ENCODE data around the gene NOS3.

Gene NOS3

DNA sequence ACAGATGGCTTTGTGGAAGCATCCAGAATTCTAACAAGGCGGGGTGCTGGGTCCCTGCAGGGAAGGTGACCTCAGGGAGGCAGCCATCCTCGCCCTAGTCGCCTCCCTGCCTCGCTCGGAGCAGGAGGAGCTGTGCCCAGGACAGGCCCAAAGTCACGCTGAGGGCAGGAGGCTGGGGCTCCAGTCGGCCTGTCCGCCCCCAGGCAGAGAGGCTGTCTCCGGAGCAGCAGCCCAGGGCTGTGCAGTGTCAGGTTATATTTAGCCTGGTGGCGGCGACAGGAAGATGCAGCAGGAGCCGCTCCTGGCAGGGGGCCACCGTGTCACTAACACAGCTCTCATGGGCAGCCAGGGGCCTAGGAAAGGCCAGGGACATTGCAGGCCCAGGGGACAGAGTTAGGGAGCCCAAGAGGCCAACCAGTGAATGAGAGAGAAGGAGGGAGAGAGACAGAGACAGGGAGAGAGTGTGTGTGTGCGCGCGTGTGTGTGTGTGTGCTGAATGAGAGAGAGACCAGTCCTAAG is 26.2 kb upstream of the NOS3 start:
- DNase-seq (ENCODE audit: low spot score): no peak

DNA sequence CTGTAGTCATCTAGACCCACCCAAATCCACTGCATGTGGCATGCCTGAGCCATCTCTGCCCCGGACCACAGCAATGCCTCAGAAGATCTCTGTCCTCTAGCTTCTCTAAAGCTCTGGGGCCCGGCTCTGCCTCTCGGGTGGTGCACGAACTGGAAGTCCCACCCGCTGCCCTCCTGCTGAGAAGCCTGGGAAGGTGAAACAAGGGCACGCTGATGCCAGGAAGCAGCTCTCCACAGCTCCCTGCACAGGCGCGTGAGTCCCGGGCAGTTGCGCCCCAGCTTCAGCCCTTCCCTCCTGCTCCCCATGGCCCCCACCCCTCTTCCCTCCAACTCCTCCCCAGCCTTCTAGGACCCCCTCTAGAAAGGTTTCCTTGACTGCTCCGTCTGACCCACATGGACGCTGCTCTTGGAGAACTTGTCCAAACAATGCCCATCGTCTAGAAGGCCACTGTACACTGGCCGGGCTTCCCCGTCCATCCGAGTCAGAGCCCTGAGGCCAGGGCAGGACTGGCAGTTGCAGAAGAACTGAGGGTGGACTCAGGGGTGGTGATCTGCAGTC is 25.5 kb upstream of the NOS3 start:
- DNase-seq (ENCODE audit: low spot score): no peak

DNA sequence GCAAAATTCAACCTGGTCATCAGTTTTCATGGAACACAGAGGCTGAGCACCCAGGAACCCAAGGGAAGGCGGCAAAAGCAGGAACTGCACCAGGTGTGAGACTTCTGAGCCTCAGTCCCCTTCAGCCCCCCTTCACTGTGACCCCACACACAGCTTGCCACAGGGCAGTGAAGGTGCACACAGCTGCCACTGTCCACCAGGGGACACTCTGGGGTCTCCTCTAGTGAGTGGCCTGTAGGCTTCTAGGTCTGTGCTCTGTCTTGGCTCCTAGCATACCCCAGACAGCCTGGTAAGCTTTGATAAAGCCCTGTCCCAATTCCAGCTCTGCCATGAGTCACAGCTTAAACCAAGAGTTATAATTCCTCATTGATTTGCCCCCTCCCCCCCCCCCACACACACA is 24.8 kb upstream of the NOS3 start:
- no peak for DNase-seq (ENCODE audit: low spot score)

DNA sequence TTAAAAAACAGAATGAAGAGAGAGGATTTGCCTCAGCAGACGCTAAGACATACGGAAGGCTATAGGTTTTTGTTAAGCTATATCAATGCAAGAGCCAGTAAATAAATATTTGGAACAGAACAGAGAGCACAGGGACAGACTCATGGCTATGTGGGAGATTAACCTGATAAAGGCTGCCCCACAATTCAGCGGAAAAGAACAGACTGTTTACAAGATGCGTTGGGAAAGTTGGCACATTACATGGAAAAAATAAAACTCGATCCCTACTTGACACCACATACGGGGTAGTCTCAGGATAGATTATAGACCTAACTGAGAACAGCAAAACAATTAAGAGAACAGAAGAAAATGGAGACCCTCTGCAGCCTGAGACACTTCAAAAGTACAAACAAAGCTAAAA is 23.5 kb upstream of the NOS3 start:
- DNase-seq (ENCODE audit: low spot score): no peak

DNA sequence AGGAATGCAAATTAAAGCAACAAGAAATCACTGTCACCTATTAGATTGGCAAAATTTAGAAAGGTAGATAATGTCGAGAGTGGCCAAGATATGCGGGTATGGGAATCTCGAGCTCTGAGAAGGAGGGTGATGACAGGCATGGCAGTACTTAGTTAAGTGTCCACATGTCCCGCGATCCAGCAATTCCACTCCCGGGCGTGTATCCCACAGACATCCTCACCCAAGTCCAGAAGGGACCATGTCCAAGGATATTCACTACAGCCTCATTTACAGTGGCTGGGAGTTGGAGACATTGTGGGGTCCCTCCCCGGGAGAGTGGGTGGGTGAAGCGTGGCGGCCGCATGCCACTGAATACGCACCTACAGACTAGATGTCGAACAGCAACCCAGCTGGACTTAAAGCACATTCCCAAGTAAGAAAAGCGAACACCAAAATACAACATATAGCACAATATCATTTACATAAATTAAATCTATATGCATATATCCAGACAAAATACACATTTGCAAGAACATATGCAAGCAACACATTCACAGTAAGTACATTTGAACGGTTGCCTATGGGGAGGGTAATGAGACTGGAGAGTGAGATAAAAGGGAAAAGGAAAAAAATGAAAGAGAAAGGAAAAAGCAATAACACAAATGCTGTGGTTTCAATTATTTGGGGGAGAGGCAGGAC is 22.6 kb upstream of the NOS3 start:
- DNase-seq (ENCODE audit: low spot score): no peak

DNA sequence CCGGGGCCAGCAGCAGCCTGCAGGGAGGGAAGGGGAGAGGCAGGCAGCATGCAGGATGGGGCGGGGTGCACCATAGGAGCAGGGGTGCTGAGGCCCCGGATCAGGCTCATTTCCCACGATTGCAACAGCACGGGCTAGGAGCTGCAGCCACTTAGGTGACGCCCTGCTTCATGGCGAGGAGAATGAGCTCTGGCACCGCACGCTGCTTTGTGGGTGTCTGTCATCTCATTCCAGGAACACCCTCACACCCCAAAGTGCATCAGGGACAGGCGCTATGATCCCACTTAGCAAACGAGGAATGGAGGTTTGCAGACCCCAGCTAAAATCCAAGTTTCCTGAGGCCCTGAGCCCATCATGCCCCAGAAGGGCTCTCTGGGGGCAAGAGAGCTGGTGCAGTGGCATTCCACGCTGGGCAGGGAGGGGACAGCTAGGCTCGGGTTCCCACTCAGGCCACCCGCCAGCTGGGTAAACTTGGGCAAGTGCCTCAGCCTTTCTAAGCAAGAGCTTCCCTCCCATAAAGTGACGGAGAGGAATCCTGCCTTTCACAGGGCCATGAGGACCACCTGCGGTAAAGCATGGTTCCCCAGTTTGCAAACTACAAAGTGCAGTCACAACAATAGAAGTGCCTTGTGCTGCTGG is 22.0 kb upstream of the NOS3 start:
- DNase-seq (ENCODE audit: low spot score): no peak

DNA sequence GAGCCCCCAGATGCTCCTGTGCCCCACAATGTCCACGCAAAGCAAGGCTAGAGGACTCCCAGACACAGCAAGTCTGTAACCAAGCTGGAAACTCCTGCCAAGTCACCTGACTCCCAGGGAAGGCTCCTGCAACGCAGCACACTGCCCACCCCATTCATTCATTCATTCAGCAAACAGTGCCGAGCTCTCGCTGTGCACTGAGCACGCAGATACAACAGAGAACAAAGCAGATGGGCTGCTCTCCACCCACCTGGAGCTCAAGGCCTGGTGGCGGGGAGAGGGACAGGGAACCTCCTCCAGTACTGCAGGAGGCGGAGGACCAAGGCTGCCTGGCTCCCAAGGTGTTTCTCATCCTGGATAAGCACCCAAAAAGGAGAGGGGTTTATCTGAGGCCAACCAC is 21.3 kb upstream of the NOS3 start:
- no peak for DNase-seq (ENCODE audit: low spot score)

DNA sequence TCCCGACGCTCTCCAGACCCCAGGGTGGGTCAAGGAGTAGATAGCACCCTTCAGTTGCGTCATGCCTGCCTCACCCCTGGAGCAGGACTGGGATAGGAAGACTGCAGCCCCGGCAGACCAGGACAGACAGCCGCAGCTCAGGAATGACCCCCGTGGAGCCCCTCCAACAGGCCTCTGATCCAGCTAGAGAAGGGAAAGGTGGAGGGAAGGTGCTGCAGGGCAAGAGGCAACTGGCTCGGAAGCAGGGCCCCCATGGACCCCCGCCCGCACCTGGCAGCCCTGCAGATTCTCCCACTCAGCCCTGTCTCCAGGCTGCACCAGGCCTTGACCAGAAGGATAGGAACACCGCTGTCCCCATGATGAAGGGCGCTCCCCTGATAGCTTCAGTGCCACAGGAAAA is 20.4 kb upstream of the NOS3 start:
- no peak for DNase-seq (ENCODE audit: low spot score)

DNA sequence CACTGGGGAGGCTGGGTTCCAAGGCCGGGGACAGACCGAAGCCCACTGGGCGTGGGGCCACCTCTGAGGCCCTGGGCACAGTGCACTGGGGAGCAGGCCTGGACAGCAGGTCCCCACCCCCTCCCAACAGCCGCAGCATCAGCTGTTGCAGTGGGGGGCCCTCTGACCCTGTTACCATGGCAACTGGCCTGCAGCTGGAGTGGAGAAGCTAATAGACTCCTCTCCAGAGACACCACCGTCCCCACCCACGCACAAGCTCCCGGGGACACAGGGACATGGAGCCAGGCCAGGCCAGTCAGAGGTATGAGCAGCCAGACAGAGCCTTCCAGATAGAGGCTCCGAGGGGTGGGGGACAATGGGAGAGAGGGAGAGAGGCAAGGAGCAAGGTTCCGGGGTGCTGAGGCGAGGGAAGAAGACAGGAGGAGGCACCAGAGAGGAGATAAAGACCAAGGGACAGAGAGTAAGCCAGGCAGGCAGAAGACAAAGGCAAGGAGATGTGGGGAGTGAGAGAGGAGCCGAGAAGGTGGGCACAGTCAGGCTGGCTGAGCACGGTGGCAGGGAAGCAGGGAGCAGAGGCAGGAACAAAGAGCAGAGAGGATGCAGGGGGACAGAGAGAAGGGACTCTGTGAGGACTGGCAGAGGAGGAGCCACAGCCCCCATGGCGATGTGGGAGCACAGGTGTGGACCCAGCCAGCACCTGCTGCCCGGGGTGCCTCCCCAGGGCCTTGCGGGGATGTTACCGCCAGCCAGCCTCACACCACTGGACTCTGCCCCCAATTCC is 19.4 kb upstream of the NOS3 start:
- no peak for DNase-seq (ENCODE audit: low spot score)

DNA sequence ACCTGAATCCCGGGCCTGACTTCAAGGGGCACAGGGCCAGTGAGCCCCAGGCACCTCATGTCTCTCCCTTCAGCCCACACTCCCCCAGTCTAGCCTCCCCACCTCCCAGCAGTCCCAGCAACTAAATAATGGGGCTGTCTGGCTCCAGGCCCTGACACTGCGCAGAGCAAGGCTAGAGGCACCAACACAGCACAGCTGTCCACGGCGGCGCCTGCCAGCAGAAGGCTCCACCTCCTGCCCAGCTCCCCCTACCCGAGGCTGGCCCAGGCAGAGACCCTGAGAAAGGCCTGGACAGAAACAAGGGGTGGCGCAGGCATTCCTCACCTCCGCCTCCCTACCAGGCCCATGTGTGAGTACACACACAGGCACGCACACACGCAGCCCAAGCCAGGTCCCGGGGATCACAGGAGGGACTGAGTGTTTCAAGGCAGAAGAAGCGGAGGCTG is 18.8 kb upstream of the NOS3 start:
- DNase-seq (ENCODE audit: low spot score): peak; percentile 80

DNA sequence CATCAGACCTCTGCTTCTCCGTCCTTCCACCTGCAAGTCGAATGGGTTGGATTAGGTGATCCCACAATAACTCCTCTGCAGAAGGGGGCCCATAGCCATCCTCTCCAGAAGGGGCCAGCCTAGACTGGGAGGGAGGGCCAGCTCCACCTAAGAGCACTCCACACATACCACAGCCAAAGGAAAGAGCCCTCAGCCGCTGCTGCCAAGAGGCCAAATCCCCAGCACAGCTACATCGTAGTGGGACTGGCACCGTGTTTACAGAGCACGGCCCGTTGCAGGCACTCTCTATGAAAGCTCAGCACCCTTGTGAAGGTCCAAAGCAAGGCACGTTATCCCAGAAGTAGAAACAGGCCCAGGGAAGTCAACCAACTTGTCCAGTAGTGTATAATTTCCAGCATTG is 18.1 kb upstream of the NOS3 start:
- DNase-seq (ENCODE audit: low spot score): no peak

DNA sequence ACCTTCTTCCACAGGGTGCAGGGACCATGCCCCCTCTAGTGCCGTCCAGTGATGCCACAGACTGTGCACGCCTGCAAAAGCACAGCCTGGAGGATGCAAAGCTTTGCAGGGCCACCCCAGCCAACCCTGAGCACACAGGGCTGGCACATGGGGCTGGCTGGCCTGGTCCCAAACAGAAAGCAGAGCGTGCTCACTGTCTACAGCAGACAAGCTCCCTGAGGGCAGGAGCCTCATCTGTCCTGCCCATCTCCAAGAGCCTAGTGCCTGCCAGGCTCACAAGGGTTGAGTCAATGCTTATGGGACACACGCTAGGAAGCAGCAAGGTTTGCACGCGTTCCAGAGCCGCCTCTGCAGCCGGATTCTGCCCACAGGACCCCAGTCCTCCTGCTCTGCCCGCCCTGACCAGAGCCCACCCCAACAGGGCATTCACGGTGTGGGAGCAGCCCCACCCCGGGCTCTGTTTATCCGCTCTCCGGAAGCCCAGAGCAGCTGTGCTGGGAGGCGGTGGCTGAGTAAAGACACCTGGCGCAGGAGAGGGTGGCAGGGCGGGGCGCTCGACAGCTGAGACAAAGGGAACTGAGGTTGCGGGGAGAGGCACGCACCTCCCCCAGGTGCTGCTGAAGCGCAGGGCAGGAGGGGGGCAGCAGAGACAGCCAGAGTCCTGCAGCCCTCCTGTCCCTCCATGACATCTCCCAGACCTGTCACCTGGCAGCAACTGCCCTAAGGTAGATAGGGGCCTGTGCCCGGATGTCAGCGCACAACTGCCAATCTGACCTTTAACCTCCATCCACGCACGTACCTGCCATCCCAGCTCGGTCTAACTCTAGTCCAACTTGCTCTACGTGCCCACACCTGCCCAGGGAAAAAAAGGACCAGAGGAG is 17.0 kb upstream of the NOS3 start:
- no peak for DNase-seq (ENCODE audit: low spot score)

DNA sequence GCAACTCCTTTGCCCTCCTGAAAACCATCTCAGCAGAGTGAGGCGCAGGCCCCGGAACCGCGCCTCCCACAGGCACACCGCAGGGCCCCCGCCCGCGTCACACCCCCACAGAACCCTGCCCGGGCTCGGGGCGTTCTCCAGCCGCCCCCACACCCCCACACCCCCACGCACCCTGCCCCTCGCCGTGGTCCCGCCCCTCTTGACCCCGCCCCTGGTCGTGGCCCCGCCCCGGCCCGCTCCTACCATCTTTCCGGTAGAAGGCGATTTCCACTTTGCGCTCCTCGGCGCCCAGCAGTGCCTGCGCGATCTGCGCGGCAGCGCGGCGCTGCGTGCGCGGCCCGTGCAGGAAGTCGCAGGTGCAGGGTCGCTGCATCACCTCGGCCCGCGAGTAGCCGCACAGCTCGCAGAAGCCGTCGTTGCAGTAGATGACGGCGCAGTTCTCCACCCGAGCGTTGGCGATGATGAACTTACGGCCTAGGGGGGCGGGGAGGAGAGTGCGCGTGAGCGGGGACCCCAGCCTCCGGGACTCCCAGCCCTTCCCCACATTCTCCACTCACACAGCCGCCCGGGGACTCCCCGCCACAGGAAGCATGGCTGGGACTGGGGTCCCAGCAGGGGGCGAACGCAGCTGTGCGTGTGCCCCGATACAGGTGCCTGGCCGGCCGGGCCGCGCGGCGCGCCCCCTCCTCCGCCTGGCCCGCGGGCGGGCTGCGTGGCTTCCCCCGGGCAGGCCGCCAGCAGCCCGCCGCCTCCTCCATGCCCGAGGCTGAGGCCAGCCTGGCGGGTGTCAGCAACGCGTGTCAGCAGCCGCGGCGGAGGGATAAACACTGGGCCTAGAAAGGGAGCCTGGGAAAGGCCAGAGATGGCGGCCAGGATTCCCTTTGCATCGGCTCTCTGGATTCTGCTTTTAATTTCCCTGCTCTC is 16.1 kb upstream of the NOS3 start:
- no peak for DNase-seq (ENCODE audit: low spot score)

DNA sequence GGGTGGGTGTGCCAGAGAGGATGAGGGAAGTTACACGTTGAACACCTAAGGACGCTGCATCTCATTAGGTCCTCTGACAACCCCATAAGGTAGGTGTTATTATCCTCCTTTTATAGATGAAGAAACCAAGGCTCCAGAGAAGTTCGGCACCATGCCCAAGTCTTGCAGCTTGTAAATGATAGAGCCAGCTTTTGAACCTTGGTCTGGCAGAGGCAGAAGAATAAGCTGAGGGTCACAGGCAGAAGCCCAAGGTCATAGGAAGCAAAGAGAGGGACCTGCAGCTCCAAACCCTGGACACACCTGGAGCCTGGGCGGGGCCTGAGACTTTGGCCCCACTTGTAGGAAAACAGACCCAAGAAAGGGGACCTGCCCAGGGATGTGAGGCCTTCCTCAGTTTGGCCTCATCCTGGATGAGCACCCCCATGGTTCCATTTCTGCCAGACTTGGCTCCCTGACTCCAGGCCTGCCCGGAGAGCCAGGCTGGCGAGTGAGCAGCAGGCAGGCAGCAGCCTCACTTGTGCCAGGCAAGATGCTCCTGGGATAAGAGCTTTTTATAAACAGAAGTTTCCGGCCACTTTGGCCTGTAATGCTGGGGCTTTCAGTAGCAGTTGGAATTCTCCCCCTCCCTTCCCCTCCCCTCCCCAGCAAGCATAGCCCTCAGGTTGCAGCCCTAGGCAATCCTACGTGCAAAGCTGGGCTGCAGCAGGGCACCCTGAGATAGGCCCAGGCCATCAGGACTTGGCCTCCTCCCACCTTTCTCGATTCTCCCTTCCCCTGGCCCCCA is 15.1 kb upstream of the NOS3 start:
- DNase-seq (ENCODE audit: low spot score): no peak

DNA sequence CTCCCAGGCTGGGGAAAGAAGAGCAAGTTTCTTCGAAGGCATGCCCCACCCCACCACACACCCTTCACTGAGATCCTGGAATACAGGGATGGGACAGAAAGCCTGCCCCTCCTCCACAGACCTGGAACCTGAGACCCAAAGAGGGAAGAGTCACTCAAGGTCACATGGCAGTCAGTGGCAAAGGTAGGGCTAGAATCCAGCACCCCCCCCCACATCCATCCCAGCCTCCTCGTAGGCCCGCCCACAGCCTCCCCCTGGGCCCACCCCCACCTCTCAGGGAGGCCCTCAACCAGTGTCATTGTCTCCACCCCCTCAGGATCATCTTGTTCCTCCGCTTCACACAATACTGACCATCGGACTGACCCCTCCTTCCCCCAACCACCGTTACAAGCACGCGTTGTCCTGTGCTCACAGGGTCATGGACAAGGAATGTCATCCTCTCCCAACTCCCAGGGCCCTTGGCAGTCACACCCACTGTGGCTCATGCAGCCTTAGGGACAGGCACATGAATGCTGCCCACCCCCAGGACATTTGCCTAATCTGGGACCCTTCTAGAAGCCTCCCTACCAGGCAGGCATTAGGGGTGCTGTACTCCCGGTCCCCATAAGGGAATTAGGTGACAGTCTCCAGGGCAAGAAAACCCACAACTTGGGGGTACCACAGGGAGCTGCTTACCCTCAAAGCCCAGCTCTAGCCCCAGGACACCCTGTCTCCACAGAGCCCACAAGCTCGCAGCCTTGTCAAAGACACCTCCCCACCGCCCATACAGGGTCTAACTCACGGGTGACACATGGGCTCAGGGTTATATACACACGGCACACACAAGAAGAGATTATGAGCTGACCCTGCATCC is 14.1 kb upstream of the NOS3 start:
- DNase-seq (ENCODE audit: low spot score): no peak

DNA sequence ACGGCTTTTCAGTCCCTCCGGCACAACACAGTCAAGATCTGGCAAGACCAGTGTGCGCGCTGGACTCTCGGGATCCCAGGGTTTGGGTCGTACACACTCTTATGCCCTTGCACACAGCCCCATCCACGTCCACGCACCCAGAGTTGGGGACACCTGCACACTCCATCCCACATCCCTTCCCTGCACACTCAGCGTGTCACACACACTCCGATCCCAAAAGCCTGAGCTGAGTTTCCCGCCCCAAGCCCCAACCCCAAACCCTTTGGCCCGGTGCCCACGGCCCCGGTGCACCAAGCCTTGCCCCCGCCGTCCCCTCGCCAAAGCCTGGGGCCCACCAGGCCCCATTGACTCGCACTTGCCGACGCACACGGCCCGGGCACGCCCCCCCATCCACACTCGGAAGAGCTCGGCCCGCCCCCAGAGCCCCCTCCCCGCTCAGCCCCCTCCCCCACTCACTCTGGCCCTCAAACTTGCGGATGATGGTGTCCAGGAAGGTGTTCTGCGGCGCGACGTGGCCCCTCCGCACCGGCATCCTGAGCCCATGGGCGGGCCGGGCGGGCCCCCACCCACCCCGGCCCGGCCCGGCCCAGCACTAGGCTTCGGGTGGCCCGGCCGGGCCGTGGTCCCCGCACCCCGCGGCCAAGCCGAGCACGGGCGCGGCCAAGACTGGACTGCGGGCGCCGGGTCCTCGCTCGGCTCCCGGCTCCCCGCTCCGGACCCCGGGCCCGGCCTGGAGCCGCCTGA is 13.3 kb upstream of the NOS3 start:
- no peak for DNase-seq (ENCODE audit: low spot score)

DNA sequence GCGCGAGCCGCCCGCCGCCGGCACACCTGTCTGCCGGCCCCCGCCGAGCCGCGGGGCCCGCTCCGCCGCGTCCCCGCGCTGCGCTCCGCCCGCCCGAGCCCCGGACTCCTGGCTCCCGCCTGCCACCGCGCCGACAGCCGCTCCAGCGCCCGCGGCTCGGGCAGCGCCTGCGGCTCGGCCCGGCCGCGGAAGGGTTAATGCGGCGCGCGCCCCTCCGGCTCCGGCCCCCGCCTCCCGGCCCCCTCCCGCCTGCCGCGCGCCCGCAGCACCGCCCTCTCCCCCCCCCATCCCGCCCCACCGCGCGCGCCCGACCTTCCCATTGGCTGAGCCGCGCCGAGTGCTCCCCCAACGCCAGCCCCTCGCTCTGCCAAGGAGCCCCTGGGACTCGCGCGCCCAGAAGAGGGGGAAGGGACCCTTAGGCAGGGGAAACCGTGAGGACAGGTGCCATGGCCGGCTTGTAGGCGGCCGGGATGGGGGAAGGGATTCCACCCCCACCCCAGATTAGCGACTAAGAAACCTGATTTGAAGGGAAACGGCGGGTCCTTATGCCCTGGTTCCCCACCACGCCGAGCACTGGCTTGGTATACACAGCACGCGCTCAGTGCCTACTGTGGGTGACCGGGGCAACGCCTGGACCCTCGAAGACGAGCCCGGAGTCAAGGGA is 12.6 kb upstream of the NOS3 start, which contains the start of gene KCNH2:
Gene KCNH2, minus strand, starts transcription at position 196 of the 664 bp plus-strand sequence. CDS start 408 bp downstream, outside the sequence.
- no peak for DNase-seq (ENCODE audit: low spot score)
